GM12878 (cell line): ENCODE measurements around the gene MYO1E. TPM values are rescaled to one million over a fixed set of nuclear protein-coding genes. Genes with fewer than 3 reads are reported as not detected.

Experiments used
- ATF2 ChIP-seq: IDR thresholded peaks from 2 replicates; pipeline ENCODE4 v1.6.1; 2012; ENCODE audit warnings: low read length, inconsistent platforms
- BACH1 ChIP-seq: fragments of 450-650 bp; IDR thresholded peaks from 2 replicates; pipeline ENCODE4 v1.6.1; 2017; ENCODE audit warnings: mild to moderate bottlenecking, borderline replicate concordance
- CBX3 ChIP-seq: fragments of 200-600 bp; sonication (generic); IDR thresholded peaks from 2 replicates; pipeline ENCODE4 v1.6.1; 2016; ENCODE audit warnings: low read depth, borderline replicate concordance
- CREM ChIP-seq: IDR thresholded peaks from 2 replicates; pipeline ENCODE4 v1.6.1; 2014; ENCODE audit warnings: antibody characterized with exemption, low read depth
- EP300 ChIP-seq, 2 experiments: fragments of 150-350 bp in 1 of 2; IDR thresholded peaks; 2 replicates each; pipeline ENCODE4 v1.6.1; 2011 to 2012; ENCODE audit warnings: low read depth in 2 of 2, low read length in 2 of 2, borderline replicate concordance in 1 of 2, improper control_type of control experiment in 1 of 2, inconsistent platforms in 1 of 2; ENCODE audit not compliant: control insufficient read depth in 1 of 2
- HSF1 ChIP-seq: fragments of 150-350 bp; IDR thresholded peaks from 2 replicates; pipeline ENCODE4 v1.6.1; 2014; ENCODE audit warnings: mild to moderate bottlenecking, low read depth, low read length
- IKZF2 ChIP-seq, 2 experiments: fragments of 450-650 bp; IDR thresholded peaks; 2 replicates each; pipeline ENCODE4 v1.6.1; 2017; ENCODE audit warnings: mild to moderate bottlenecking in 2 of 2, moderate library complexity in 2 of 2
- JUND ChIP-seq: IDR thresholded peaks from 2 replicates; pipeline ENCODE4 v1.6.1; 2012; ENCODE audit warnings: low read depth, mild to moderate bottlenecking, low read length, improper control_type of control experiment, moderate library complexity
- KAT2A ChIP-seq: conservative IDR thresholded peaks from 2 replicates; pipeline ENCODE4 v1.6.1; 2011; ENCODE audit warnings: low read depth, low read length; ENCODE audit not compliant: control insufficient read depth
- KLF5 ChIP-seq: fragments of 450-650 bp; IDR thresholded peaks from 2 replicates; pipeline ENCODE4 v1.6.1; 2014; ENCODE audit warnings: mild to moderate bottlenecking; ENCODE audit not compliant: partially characterized antibody
- MAX ChIP-seq: IDR thresholded peaks from 2 replicates; pipeline ENCODE4 v1.6.1; 2012; ENCODE audit warnings: low read depth, low read length, improper control_type of control experiment
- MEF2B ChIP-seq: fragments of 450-650 bp; IDR thresholded peaks from 2 replicates; pipeline ENCODE4 v1.6.1; 2018; ENCODE audit warnings: mild to moderate bottlenecking, moderate library complexity; ENCODE audit not compliant: partially characterized antibody, poor library complexity, severe bottlenecking
- NFYA ChIP-seq: IDR thresholded peaks from 2 replicates; pipeline ENCODE4 v1.6.1; 2011; ENCODE audit warnings: low read depth, mild to moderate bottlenecking, low read length, improper control_type of control experiment, borderline replicate concordance
- POLR2AphosphoS2 ChIP-seq: IDR thresholded peaks from 2 replicates; pipeline ENCODE4 v1.6.1; 2011; ENCODE audit warnings: low read depth, mild to moderate bottlenecking, low read length, improper control_type of control experiment, moderate library complexity
- POLR2AphosphoS5 ChIP-seq: IDR thresholded peaks from 2 replicates; pipeline ENCODE4 v1.6.1; 2011; ENCODE audit warnings: mild to moderate bottlenecking, low read length, inconsistent platforms
- RAD21 ChIP-seq: IDR thresholded peaks from 2 replicates; pipeline ENCODE4 v1.6.1; 2011; ENCODE audit warnings: mild to moderate bottlenecking, low read depth, low read length, moderate library complexity; ENCODE audit not compliant: insufficient read depth
- RBBP5 ChIP-seq: fragments of 200-600 bp; sonication (generic); conservative IDR thresholded peaks from 2 replicates; pipeline ENCODE4 v1.6.1; 2016
- REST ChIP-seq: IDR thresholded peaks from 2 replicates; pipeline ENCODE4 v1.6.1; 2012; ENCODE audit warnings: mild to moderate bottlenecking, low read depth, low read length
- SIN3A ChIP-seq: IDR thresholded peaks from 2 replicates; pipeline ENCODE4 v1.6.1; 2012; ENCODE audit warnings: low read depth, low read length, improper control_type of control experiment
- SMARCA5 ChIP-seq: fragments of 450-650 bp; IDR thresholded peaks from 2 replicates; pipeline ENCODE4 v1.6.1; 2017; ENCODE audit warnings: mild to moderate bottlenecking
- STAT3 ChIP-seq: IDR thresholded peaks from 2 replicates; pipeline ENCODE4 v1.6.1; 2011; ENCODE audit warnings: low read depth, low read length, improper control_type of control experiment
- TAF1 ChIP-seq: IDR thresholded peaks from 2 replicates; pipeline ENCODE4 v1.6.1; 2011; ENCODE audit warnings: mild to moderate bottlenecking, low read depth, low read length, borderline replicate concordance
- TCF7 ChIP-seq: IDR thresholded peaks from 2 replicates; pipeline ENCODE4 v1.6.1; 2014; ENCODE audit warnings: antibody characterized with exemption, borderline replicate concordance
- WRNIP1 ChIP-seq: IDR thresholded peaks from 2 replicates; pipeline ENCODE4 v1.6.1; 2011; ENCODE audit warnings: low read depth, low read length, improper control_type of control experiment, borderline replicate concordance
- YBX1 ChIP-seq: fragments of 450-650 bp; IDR thresholded peaks from 2 replicates; pipeline ENCODE4 v1.6.1; 2016; ENCODE audit warnings: antibody characterized with exemption
- polyA plus RNA-seq, 11 experiments: library from polyadenylated mRNA; depleted of rRNA in 4 of 11; unstranded in 6 of 11; stranded (reverse) in 5 of 11; fragments of >200 nt; fragmentation: Nextera tagmentation in 4 of 11; fragmentation: Illumina TruSeq in 1 of 11; extraction: Ambion mirVana in 4 of 11; extraction: Trizol in 1 of 11; gene quantifications; 1 replicate in 1 of 11; 2 replicates in 10 of 11; pipeline versions ENCODE4 v1.2.1 to v1.2.3, GENCODE V29; 2011 to 2016; ENCODE audit warnings: inconsistent platforms in 2 of 11, missing spikeins in 2 of 11, low read depth in 1 of 11
- total RNA-seq, 4 experiments: library from RNA; depleted of rRNA in 3 of 4; stranded (reverse); fragments of >200 nt in 3 of 4; fragmentation: Illumina TruSeq in 1 of 4; extraction: Trizol in 1 of 4; gene quantifications; 2 replicates each; pipeline versions ENCODE4 v1.2.1 to v1.2.3, GENCODE V29; 2013 to 2021

MYO1E gene
- total and polyA plus RNA-seq, 10 of the 15 experiments (the other 5 are each of a cell fraction or from before 2014, with no cell fraction given) = 10.3 to 266 (median 64.9) TPM

- TF ChIP-seq ATF2 = peak; percentile 72; the same call in 1 of the 2 replicates
- no peak for TF ChIP-seq RAD21
- TF ChIP-seq WRNIP1 = no peak
- no peak for TF ChIP-seq TCF7
- TF ChIP-seq CREM = peak; percentile 80
- peak; percentile 76; the same call in 1 of the 2 replicates for TF ChIP-seq MAX
- TF ChIP-seq IKZF2 (IDR thresholded peaks at IDR 0.05) = peak; percentile 92 to 94
- no peak for TF ChIP-seq CBX3
- TF ChIP-seq POLR2AphosphoS2 = no peak
- TF ChIP-seq REST = no peak
- no peak for TF ChIP-seq KAT2A
- TF ChIP-seq KLF5 = no peak
- TF ChIP-seq STAT3 = no peak
- no peak for TF ChIP-seq NFYA
- TF ChIP-seq YBX1 = no peak
- TF ChIP-seq EP300 (IDR thresholded peaks at IDR 0.05; ENCODE audit: borderline replicate concordance in 1 of 2, control insufficient read depth in 1 of 2, low read depth in 2 of 2, low read length in 2 of 2) = peak; percentile 83 to 97
- TF ChIP-seq RBBP5 = no peak
- peak; percentile 7; the same call in 1 of the 2 replicates for TF ChIP-seq TAF1
- no peak for TF ChIP-seq SIN3A
- peak; percentile 87; the same call in 1 of the 2 replicates for TF ChIP-seq BACH1
- TF ChIP-seq MEF2B = peak; percentile 47
- no peak for TF ChIP-seq HSF1
- no peak for TF ChIP-seq JUND
- no peak for TF ChIP-seq SMARCA5
- no peak for TF ChIP-seq POLR2AphosphoS5
These were observed 26.9 kb upstream of the MYO1E start (continued) for GRCh38 chr15:59399465-59400102.
